Lower leg skin (tissue), 3 donors: Measurements from ENCODE around the gene SULT2B1.

Source experiments
- CTCF ChIP-seq, 3 donors: fragments of 450-650 bp; IDR thresholded peaks; one replicate each; pipeline ENCODE4 v1.5.1; 2016; ENCODE audit warnings: antibody characterized with exemption in 3 of 3, mild to moderate bottlenecking in 3 of 3, moderate library complexity in 2 of 3
- POLR2A ChIP-seq, 2 donors: fragments of 450-650 bp; IDR thresholded peaks; one replicate each; pipeline ENCODE4 v1.6.1; 2016 to 2017; ENCODE audit warnings: antibody characterized with exemption in 2 of 2, mild to moderate bottlenecking in 1 of 2, moderate library complexity in 1 of 2

GRCh38 chr19:48544856-48545750 lies 6.9 kb upstream of the SULT2B1 start:
- TF ChIP-seq CTCF (IDR thresholded peaks at IDR 0.05) (no peak), POLR2A (IDR thresholded peaks at IDR 0.05) (no peak)
